Measurements from ENCODE around the gene HOXA7. TPM values are rescaled to one million over a fixed set of nuclear protein-coding genes. Genes with fewer than 3 reads are reported as not detected.

The HOXA7 gene
- total and polyA plus RNA-seq, 4 donors: 1.0 to 2.2 (median 1.4) TPM

GRCh38 chr7:27177795-27178320 is 21.4 kb upstream of the HOXA7 start:
- H3K9me3 ChIP-seq (ENCODE audit: control insufficient read depth in 4 of 4, insufficient read depth in 3 of 4, low read length in 3 of 4): peaks cover 0 to 13% (median 0%) of the 10 kb centered on the region in 4 donors
- no peaks in the 10 kb centered on the region for H3K36me3 ChIP-seq (ENCODE audit: control insufficient read depth in 4 of 4, insufficient read depth in 4 of 4, low read length in 4 of 4)
- H3K27ac ChIP-seq (ENCODE audit: low read depth in 1 of 2, low read length in 1 of 2): no peak overlapping the region
- DNase-seq (no peak), ATAC-seq (ENCODE audit: insufficient read depth, low FRiP score) (no peak)
- no peak overlapping the region for H3K4me3 ChIP-seq
- H3K27me3 ChIP-seq (ENCODE audit: control insufficient read depth in 3 of 3, insufficient read depth in 3 of 3, low read length in 2 of 3): peaks cover 23 to 91% (median 75%) of the 10 kb centered on the region in 3 donors
- peaks cover 0 to 21% (median 8%) of the 10 kb centered on the region in 5 donors for H3K4me1 ChIP-seq (ENCODE audit: control insufficient read depth in 5 of 5, insufficient read depth in 5 of 5, low read length in 5 of 5)
- TF ChIP-seq, protein P1, sequence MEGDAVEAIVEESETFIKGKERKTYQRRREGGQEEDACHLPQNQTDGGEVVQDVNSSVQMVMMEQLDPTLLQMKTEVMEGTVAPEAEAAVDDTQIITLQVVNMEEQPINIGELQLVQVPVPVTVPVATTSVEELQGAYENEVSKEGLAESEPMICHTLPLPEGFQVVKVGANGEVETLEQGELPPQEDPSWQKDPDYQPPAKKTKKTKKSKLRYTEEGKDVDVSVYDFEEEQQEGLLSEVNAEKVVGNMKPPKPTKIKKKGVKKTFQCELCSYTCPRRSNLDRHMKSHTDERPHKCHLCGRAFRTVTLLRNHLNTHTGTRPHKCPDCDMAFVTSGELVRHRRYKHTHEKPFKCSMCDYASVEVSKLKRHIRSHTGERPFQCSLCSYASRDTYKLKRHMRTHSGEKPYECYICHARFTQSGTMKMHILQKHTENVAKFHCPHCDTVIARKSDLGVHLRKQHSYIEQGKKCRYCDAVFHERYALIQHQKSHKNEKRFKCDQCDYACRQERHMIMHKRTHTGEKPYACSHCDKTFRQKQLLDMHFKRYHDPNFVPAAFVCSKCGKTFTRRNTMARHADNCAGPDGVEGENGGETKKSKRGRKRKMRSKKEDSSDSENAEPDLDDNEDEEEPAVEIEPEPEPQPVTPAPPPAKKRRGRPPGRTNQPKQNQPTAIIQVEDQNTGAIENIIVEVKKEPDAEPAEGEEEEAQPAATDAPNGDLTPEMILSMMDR (IDR thresholded peaks at IDR 0.05; ENCODE audit: control extremely low read depth, extremely low read depth): no peak
- 88% methylated on average over 5 of the region's 5 CpGs for WGBS, 2 donors
- no peak overlapping the region for H3K9ac ChIP-seq (ENCODE audit: insufficient read depth in 1 of 2, low read length in 2 of 2)

DNA sequence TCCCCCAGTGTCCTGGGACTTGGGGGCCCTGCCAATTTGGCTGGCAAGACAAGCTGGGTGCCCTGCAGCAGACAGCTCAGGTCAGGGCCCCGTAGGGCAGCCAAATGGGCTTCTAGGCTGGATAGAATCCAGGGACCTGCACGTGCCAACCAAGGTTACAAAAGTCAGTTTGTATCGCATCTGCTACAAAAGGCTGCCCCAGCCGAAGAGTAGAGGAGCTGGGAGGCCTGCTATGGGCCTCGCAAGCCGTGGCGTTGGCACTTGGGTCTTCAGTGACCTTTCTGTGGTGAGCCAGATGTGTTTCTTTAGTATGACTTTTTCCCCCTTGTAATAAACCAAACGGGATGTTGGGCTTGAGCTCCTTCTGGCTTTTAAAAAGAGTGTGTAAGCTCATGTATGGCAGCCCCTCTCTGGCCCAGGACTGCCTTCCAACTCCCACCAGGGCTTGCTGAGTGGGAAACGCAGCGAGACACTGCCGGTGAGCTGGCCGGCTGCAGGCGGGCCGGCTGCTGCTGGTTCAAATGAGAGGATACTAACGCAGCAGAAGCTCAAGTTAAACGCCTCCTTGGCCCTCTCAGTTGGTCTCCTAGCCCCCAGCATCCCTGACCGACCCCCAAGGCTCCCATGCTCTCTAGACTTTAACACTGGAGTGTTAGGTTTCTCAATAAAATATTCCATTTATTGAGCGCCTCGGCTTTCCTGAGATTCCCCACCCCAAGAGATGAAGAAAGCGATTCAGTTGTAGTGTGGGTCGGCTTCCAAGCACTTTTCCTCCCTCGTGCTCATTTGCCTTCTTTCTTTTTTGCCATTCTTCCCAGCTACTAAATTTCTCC is 20.7 kb upstream of the HOXA7 start:
- Histone ChIP-seq H3K9me3 (ENCODE audit: control insufficient read depth in 4 of 4, insufficient read depth in 3 of 4, low read length in 3 of 4) (peaks cover 0 to 13% (median 0%) of the 10 kb centered on the region in 4 donors), H3K27ac (ENCODE audit: low read depth in 1 of 2, low read length in 1 of 2) (no peak overlapping the region), H3K4me3 (no peak overlapping the region), H3K4me1 (ENCODE audit: control insufficient read depth in 5 of 5, insufficient read depth in 5 of 5, low read length in 5 of 5) (peaks cover 0 to 23% (median 8%) of the 10 kb centered on the region in 5 donors), H3K27me3 (ENCODE audit: control insufficient read depth in 3 of 3, insufficient read depth in 3 of 3, low read length in 2 of 3) (peaks cover 23 to 91% (median 75%) of the 10 kb centered on the region in 3 donors), H3K36me3 (ENCODE audit: control insufficient read depth in 4 of 4, insufficient read depth in 4 of 4, low read length in 4 of 4) (no peaks in the 10 kb centered on the region), H3K9ac (ENCODE audit: insufficient read depth in 1 of 2, low read length in 2 of 2) (no peak overlapping the region)
- TF ChIP-seq, protein P1 (IDR thresholded peaks at IDR 0.05; ENCODE audit: control extremely low read depth, extremely low read depth): no peak
- WGBS, 2 donors: 86 to 91% methylated on average over 22 of the region's 22 CpGs
- no peak for ATAC-seq (ENCODE audit: insufficient read depth, low FRiP score)
- peak in 1 of 3 donors; percentile 9 for DNase-seq

- H3K27me3 ChIP-seq (ENCODE audit: control insufficient read depth in 3 of 3, insufficient read depth in 3 of 3, low read length in 2 of 3): peaks cover 23 to 91% (median 76%) of the 10 kb centered on the region in 3 donors
- H3K4me3 ChIP-seq: no peak overlapping the region
- H3K36me3 ChIP-seq (ENCODE audit: control insufficient read depth in 4 of 4, insufficient read depth in 4 of 4, low read length in 4 of 4): no peaks in the 10 kb centered on the region
- no peak overlapping the region for H3K9ac ChIP-seq (ENCODE audit: insufficient read depth in 1 of 2, low read length in 2 of 2)
- H3K4me1 ChIP-seq (ENCODE audit: control insufficient read depth in 5 of 5, insufficient read depth in 5 of 5, low read length in 5 of 5): peaks cover 0 to 25% (median 8%) of the 10 kb centered on the region in 5 donors
- TF ChIP-seq, protein P1 (IDR thresholded peaks at IDR 0.05; ENCODE audit: control extremely low read depth, extremely low read depth): no peak
- no peak overlapping the region for H3K27ac ChIP-seq (ENCODE audit: low read depth in 1 of 2, low read length in 1 of 2)
- DNase-seq (no peak), ATAC-seq (ENCODE audit: insufficient read depth, low FRiP score) (no peak)
- WGBS, 2 donors: 75 to 77% methylated on average over 3 of the region's 3 CpGs
- H3K9me3 ChIP-seq (ENCODE audit: control insufficient read depth in 4 of 4, insufficient read depth in 3 of 4, low read length in 3 of 4): peaks cover 0 to 17% (median 0%) of the 10 kb centered on the region in 4 donors
Observed at GRCh38 chr7:27176524-27176845, 20.0 kb upstream of the HOXA7 start.
